Measurements from ENCODE around the gene RAMP1. TPM values are rescaled to one million over a fixed set of nuclear protein-coding genes. Genes with fewer than 3 reads are reported as not detected.

The RAMP1 gene
- total RNA-seq, 1 experiment from 2014 or later = 0.63 TPM

DNA sequence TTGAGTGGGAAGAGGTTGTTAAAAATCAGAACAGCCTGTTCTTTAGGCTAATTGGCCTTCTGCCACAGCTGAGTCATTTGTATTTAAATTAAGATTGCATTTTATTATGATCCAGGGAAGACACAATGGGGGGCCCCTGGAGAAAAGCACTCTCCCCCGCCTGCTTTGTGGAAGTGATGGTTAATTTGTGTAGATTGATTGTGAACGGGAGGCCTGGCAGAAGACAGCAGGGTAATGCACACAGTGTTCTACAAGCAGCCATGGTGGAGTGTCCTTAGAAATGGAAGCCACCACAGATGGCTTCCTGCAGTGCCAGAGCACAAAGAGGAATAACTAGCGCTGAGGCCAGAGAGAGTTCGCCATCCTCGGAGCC lies 19.6 kb downstream of the RAMP1 start:
- Mint-ChIP-seq H3K9me3 (no peaks in the 10 kb centered on the region), H3K4me3 (no peak overlapping the region; a peak in 2 of 5 replicates), H3K36me3 (ENCODE audit: insufficient read depth in 1 of 3, low read depth in 3 of 3) (no peaks in the 10 kb centered on the region), H3K27me3 (ENCODE audit: low read depth) (peaks cover 2% of the 10 kb centered on the region), H3K27ac (peak overlapping the region in 1 of 3 experiments; percentile 6; a peak in 1 of 7 replicates), H3K4me1 (peaks cover 8 to 9% of the 10 kb centered on the region in 2 experiments)
- Histone ChIP-seq H3K9me3 (ENCODE audit: control insufficient read depth, low read depth, low read length) (no peaks in the 10 kb centered on the region), H4K91ac (ENCODE audit: insufficient read length, low read depth, low read length) (no peak overlapping the region), H3K4me2 (ENCODE audit: insufficient read depth, insufficient read length, low read length) (no peak overlapping the region), H3K23me2 (ENCODE audit: insufficient read length, low read depth, low read length, poor library complexity, severe bottlenecking) (no peaks in the 10 kb centered on the region), H3K14ac (ENCODE audit: insufficient read depth, low read length) (no peak overlapping the region), H3K18ac (ENCODE audit: insufficient read length, low read depth, low read length) (no peak overlapping the region), H4K8ac (replicated peaks; ENCODE audit: insufficient read length, low read depth, low read length) (no peak overlapping the region), H3K27ac (ENCODE audit: insufficient read length, low read depth, low read length) (no peak overlapping the region), H2BK20ac (ENCODE audit: low read depth, low read length, poor library complexity, severe bottlenecking) (no peak overlapping the region), H3K79me2 (ENCODE audit: insufficient read depth, low read length) (no peaks in the 10 kb centered on the region), H3K4ac (ENCODE audit: low read depth, low read length) (no peak overlapping the region), H2BK12ac (ENCODE audit: insufficient read length, low read depth, low read length) (no peak overlapping the region), H3K23ac (ENCODE audit: insufficient read length, low read depth, low read length) (no peak overlapping the region), H2BK15ac (ENCODE audit: low read depth, low read length) (no peak overlapping the region), H2AFZ (ENCODE audit: low read length) (no peak overlapping the region), H3K56ac (ENCODE audit: insufficient read length, low read depth, low read length) (no peak overlapping the region), H4K5ac (ENCODE audit: insufficient read length, low read depth, low read length) (no peak overlapping the region), H3K4me1 (ENCODE audit: insufficient read depth, low read length) (no peaks in the 10 kb centered on the region; the same call in 1 of the 2 replicates), H3K9ac (ENCODE audit: extremely low read depth, insufficient read length, low read length) (no peak overlapping the region), H2AK5ac (ENCODE audit: insufficient read length, low read length) (no peak overlapping the region), H2BK5ac (ENCODE audit: insufficient read length, low read length) (no peak overlapping the region), H2BK120ac (ENCODE audit: low read depth, low read length, poor library complexity, severe bottlenecking) (no peak overlapping the region), H4K20me1 (ENCODE audit: control insufficient read depth, insufficient read depth, insufficient read length) (no peaks in the 10 kb centered on the region), H3T11ph (ENCODE audit: low read length) (no peak overlapping the region), H3K27me3 (ENCODE audit: insufficient read depth, low read length) (no peaks in the 10 kb centered on the region), H3K79me1 (ENCODE audit: insufficient read depth, low read depth, low read length, poor library complexity, severe bottlenecking) (no peaks in the 10 kb centered on the region)
- DNase-seq = no peak
- WGBS (ENCODE audit: extremely low coverage, insufficient read length, low lambda C conversion rate) = no CpG with 5 or more reads among the region's 5 CpGs
- TF ChIP-seq, protein P1, sequence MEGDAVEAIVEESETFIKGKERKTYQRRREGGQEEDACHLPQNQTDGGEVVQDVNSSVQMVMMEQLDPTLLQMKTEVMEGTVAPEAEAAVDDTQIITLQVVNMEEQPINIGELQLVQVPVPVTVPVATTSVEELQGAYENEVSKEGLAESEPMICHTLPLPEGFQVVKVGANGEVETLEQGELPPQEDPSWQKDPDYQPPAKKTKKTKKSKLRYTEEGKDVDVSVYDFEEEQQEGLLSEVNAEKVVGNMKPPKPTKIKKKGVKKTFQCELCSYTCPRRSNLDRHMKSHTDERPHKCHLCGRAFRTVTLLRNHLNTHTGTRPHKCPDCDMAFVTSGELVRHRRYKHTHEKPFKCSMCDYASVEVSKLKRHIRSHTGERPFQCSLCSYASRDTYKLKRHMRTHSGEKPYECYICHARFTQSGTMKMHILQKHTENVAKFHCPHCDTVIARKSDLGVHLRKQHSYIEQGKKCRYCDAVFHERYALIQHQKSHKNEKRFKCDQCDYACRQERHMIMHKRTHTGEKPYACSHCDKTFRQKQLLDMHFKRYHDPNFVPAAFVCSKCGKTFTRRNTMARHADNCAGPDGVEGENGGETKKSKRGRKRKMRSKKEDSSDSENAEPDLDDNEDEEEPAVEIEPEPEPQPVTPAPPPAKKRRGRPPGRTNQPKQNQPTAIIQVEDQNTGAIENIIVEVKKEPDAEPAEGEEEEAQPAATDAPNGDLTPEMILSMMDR (conservative IDR thresholded peaks at IDR 0.05) = no peak

Measured in H9 (cell line).